GM23248 (cell line): ENCODE data around the gene CALN1. TPM values are rescaled to one million over a fixed set of nuclear protein-coding genes. Genes with fewer than 3 reads are reported as not detected.

Source experiments
- DNase-seq: peaks from one replicate; pipeline ENCODE4 v3.0.0-alpha.2; 2015
- H2AFZ ChIP-seq: fragments of 200-600 bp; sonication (generic); 2 replicates; pipeline ENCODE4 v1.6.1; 2016; ENCODE audit warnings: antibody characterized with exemption
- H3F3A ChIP-seq: fragments of 200-600 bp; sonication (generic); 2 replicates; pipeline ENCODE4 v1.6.1; 2016; ENCODE audit warnings: mild to moderate bottlenecking, antibody characterized with exemption, mixed run types; ENCODE audit not compliant: insufficient read depth
- H3K27ac ChIP-seq: fragments of 200-600 bp; sonication (generic); 2 replicates; pipeline ENCODE4 v1.5.1; 2016; ENCODE audit warnings: mild to moderate bottlenecking
- H3K27me3 ChIP-seq: fragments of 200-600 bp; sonication (generic); replicated peaks from 2 replicates; pipeline ENCODE4 v1.6.1; 2016; ENCODE audit warnings: mild to moderate bottlenecking; ENCODE audit not compliant: insufficient read depth
- H3K36me3 ChIP-seq: fragments of 200-600 bp; sonication (generic); 2 replicates; pipeline ENCODE4 v1.6.1; 2016; ENCODE audit warnings: low read depth, mild to moderate bottlenecking
- H3K4me1 ChIP-seq: fragments of 200-600 bp; sonication (generic); 2 replicates; pipeline ENCODE4 v1.6.1; 2016; ENCODE audit warnings: mild to moderate bottlenecking; ENCODE audit not compliant: insufficient read depth
- H3K4me2 ChIP-seq: fragments of 200-600 bp; sonication (generic); one replicate; pipeline ENCODE4 v1.6.1; 2016; ENCODE audit warnings: mild to moderate bottlenecking; ENCODE audit not compliant: unreplicated experiment
- H3K4me3 ChIP-seq: fragments of 200-600 bp; sonication (generic); 2 replicates; pipeline ENCODE4 v1.5.1; 2016; ENCODE audit warnings: mild to moderate bottlenecking
- H3K79me2 ChIP-seq: fragments of 200-600 bp; sonication (generic); 2 replicates; pipeline ENCODE4 v1.6.1; 2016; ENCODE audit warnings: mild to moderate bottlenecking; ENCODE audit not compliant: insufficient read depth
- H3K9ac ChIP-seq: fragments of 200-600 bp; sonication (generic); 2 replicates; pipeline ENCODE4 v1.6.1; 2016; ENCODE audit warnings: mild to moderate bottlenecking
- H3K9me2 ChIP-seq: fragments of 200-600 bp; sonication (generic); 2 replicates; pipeline ENCODE4 v1.6.1; 2016; ENCODE audit warnings: mixed run types, mild to moderate bottlenecking, moderate library complexity; ENCODE audit not compliant: insufficient read depth
- H3K9me3 ChIP-seq: fragments of 200-600 bp; sonication (generic); one replicate; pipeline ENCODE4 v1.6.1; 2017; ENCODE audit warnings: low read depth
- H4K20me1 ChIP-seq: fragments of 200-600 bp; sonication (generic); 2 replicates; pipeline ENCODE4 v1.6.0; 2016; ENCODE audit not compliant: insufficient read depth
- EZH2 ChIP-seq: fragments of 200-600 bp; sonication (generic); IDR thresholded peaks from 2 replicates; pipeline ENCODE4 v1.6.1; 2018; ENCODE audit warnings: antibody characterized with exemption, mild to moderate bottlenecking; ENCODE audit not compliant: insufficient read depth, poor library complexity, severe bottlenecking
- EZH2phosphoT487 ChIP-seq: fragments of 200-600 bp; sonication (generic); IDR thresholded peaks from 2 replicates; pipeline ENCODE4 v1.6.1; 2018; ENCODE audit warnings: antibody characterized with exemption, moderate library complexity, mild to moderate bottlenecking, low read depth; ENCODE audit not compliant: insufficient read depth
- WGBS, 2 experiments: methylation state at CpG; one replicate each; pipeline ENCODE4 v1.1.6; 2015 to 2017; ENCODE audit warnings: low lambda C conversion rate in 2 of 2, low coverage in 1 of 2; ENCODE audit errors: missing lambda C conversion rate in 2 of 2; 5-methylcytosine and 5-hydroxymethylcytosine counted together
- in situ Hi-C: fragments of 300-500 bp; cut with MboI; formaldehyde crosslinking; loops from 2 replicates; pipeline ENCODE4 v1.15.0; 2020
- polyA plus RNA-seq: library from polyadenylated mRNA; unstranded; fragments of >200 nt; fragmentation: Nextera tagmentation; extraction: Ambion mirVana; gene quantifications from 2 replicates; pipeline ENCODE4 v1.2.1, GENCODE V29; 2016
- total RNA-seq: library from RNA; depleted of rRNA; stranded (reverse); fragments of >200 nt; shearing (Covaris generic); gene quantifications from 2 replicates; pipeline ENCODE4 v1.2.3, GENCODE V29; 2014

The CALN1 gene
- total and polyA plus RNA-seq, 2 experiments from 2014 or later = not detected

GRCh38 chr7:72112530-72112929 is 299.6 kb downstream of the CALN1 start:
- H3K79me2 ChIP-seq = no peaks in the 10 kb centered on the region
- no peak for DNase-seq
- H3K27me3 ChIP-seq = no peaks in the 10 kb centered on the region
- H3K9me2 ChIP-seq = no peaks in the 10 kb centered on the region
- no peaks in the 10 kb centered on the region for H3F3A ChIP-seq
- H3K4me2 ChIP-seq = no peak overlapping the region
- WGBS, 2 experiments = 43% methylated on average over 4 of the region's 4 CpGs
- H4K20me1 ChIP-seq = no peaks in the 10 kb centered on the region
- TF ChIP-seq EZH2 (no peak), EZH2phosphoT487 (no peak)
- no peaks in the 10 kb centered on the region for H3K9me3 ChIP-seq
- no peaks in the 10 kb centered on the region for H3K4me1 ChIP-seq
- no peak overlapping the region for H3K27ac ChIP-seq
- no peak overlapping the region for H2AFZ ChIP-seq
- no peaks in the 10 kb centered on the region for H3K36me3 ChIP-seq
- H3K4me3 ChIP-seq = no peak overlapping the region
- in situ Hi-C loops = no loop called here
- H3K9ac ChIP-seq = no peak overlapping the region

DNA sequence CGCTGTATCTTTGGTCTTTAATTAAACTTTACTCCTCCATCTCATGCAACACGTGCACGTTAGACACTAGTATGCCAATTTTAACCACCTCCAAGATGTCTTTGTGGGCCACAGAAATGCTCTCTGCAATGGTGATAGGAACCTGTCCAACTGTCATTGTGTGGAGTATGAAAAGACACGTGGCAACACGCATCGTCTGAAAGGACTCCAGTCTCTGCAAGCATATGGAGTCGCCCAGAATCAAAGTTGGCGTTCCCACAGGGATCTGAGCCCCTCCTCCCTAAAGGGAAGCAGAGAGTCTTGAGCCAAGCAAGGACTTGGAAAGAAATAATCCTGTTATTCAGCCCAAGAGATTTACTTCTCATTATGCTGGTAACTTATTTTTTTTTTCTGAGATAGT is 301.1 kb downstream of the CALN1 start:
- H3K27ac ChIP-seq = no peak overlapping the region
- in situ Hi-C loops = no loop called here
- H4K20me1 ChIP-seq = no peaks in the 10 kb centered on the region
- H2AFZ ChIP-seq = no peak overlapping the region
- no peak overlapping the region for H3K4me3 ChIP-seq
- H3K27me3 ChIP-seq = no peaks in the 10 kb centered on the region
- no peaks in the 10 kb centered on the region for H3K9me3 ChIP-seq
- 24 to 36% methylated on average over 8 of the region's 8 CpGs for WGBS, 2 experiments
- no peaks in the 10 kb centered on the region for H3K36me3 ChIP-seq
- H3F3A ChIP-seq = no peaks in the 10 kb centered on the region
- DNase-seq = no peak
- H3K79me2 ChIP-seq = no peaks in the 10 kb centered on the region
- H3K9ac ChIP-seq = no peak overlapping the region
- H3K9me2 ChIP-seq = no peaks in the 10 kb centered on the region
- no peak for TF ChIP-seq EZH2phosphoT487
- no peak for TF ChIP-seq EZH2
- H3K4me1 ChIP-seq = no peaks in the 10 kb centered on the region
- no peak overlapping the region for H3K4me2 ChIP-seq

DNA sequence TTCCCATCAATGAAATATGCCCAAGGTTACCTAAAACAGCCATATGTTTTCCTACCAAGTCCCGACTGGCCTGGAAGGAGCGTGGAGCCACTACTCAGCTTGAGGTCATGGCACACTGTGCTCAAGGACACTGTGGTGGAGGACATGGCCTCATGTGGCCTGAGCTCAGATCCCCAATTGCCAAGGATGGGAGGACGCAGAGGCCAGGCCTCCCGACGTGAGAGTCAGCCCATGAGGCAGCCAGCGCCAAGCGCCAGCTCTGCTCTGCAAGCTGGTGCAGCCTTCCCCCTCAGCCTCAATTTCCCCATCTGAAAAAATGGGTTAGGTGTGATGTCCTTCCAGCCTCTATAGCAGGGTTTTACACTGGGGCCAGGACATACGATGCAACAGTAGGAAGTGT is 302.6 kb downstream of the CALN1 start:
- no peak overlapping the region for H2AFZ ChIP-seq
- WGBS, 2 experiments = 62 to 73% methylated on average over 8 of the region's 8 CpGs
- H3K27me3 ChIP-seq = no peaks in the 10 kb centered on the region
- H3K4me3 ChIP-seq = no peak overlapping the region
- H3F3A ChIP-seq = no peaks in the 10 kb centered on the region
- H3K9me2 ChIP-seq = no peaks in the 10 kb centered on the region
- no peak overlapping the region for H3K9ac ChIP-seq
- TF ChIP-seq EZH2phosphoT487 (no peak), EZH2 (no peak)
- in situ Hi-C loops = no loop called here
- H3K4me1 ChIP-seq = no peaks in the 10 kb centered on the region
- H3K36me3 ChIP-seq = no peaks in the 10 kb centered on the region
- H3K4me2 ChIP-seq = no peak overlapping the region
- H3K27ac ChIP-seq = no peak overlapping the region
- DNase-seq = no peak
- no peaks in the 10 kb centered on the region for H3K79me2 ChIP-seq
- no peaks in the 10 kb centered on the region for H3K9me3 ChIP-seq
- no peaks in the 10 kb centered on the region for H4K20me1 ChIP-seq

DNA sequence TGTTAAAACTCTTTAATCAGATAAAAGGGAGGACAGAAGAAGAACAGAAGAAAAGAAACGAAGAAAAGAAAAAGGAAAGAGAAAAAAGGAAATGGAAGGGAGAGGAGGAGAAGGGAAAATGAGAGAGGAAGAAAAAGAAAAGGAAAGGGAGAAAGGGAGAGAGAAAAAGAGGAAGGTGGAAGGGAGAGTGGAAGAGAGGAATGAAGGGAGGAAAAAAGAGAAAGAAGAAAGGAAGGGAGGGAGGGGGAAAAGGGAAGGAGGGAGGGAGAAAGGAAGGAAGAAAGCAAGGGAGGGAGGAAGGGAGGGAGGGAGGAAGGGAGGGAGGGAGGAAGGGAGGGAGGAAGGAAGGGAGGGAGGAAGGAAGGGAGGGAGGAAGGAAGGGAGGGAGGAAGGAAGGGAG is 305.7 kb downstream of the CALN1 start:
- Histone ChIP-seq H3K27ac (no peak overlapping the region), H3K9ac (no peak overlapping the region), H2AFZ (no peak overlapping the region), H3K4me1 (no peaks in the 10 kb centered on the region), H3K27me3 (no peaks in the 10 kb centered on the region), H3K4me2 (no peak overlapping the region), H3K9me2 (no peaks in the 10 kb centered on the region), H3K36me3 (no peaks in the 10 kb centered on the region), H3K9me3 (no peaks in the 10 kb centered on the region), H3K79me2 (no peaks in the 10 kb centered on the region), H4K20me1 (no peaks in the 10 kb centered on the region), H3K4me3 (no peak overlapping the region), H3F3A (no peaks in the 10 kb centered on the region)
- WGBS, 2 experiments = 39 to 58% methylated on average over 1 of the region's 1 CpG
- in situ Hi-C loops = no loop called here
- TF ChIP-seq EZH2 (no peak), EZH2phosphoT487 (no peak)
- no peak for DNase-seq

DNA sequence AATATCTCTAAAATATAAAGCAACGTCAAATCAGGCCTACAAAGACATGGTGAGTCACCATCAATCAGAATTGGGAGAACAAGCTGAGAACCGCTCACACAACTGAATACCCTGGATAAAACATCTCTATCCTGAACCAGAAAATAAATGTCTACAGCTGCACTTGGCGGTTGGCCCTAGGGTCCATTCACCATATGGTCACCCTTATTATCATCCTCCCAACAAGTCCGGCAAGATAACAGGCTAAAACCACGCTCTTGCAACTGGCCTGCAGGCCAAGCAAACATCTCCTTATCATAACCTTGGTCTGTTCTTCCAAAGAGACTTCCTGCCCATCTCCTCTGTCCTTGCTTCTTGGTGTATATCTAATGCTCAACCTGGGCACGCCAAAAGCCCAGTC is 310.7 kb downstream of the CALN1 start:
- Histone ChIP-seq H3K9me2 (no peaks in the 10 kb centered on the region), H3K27ac (no peak overlapping the region), H3K4me3 (no peak overlapping the region), H3K9me3 (no peaks in the 10 kb centered on the region), H3K79me2 (no peaks in the 10 kb centered on the region), H3K9ac (no peak overlapping the region), H3K36me3 (no peaks in the 10 kb centered on the region), H3K4me2 (no peak overlapping the region), H3F3A (no peaks in the 10 kb centered on the region), H2AFZ (no peak overlapping the region), H4K20me1 (no peaks in the 10 kb centered on the region), H3K27me3 (no peaks in the 10 kb centered on the region), H3K4me1 (no peaks in the 10 kb centered on the region)
- DNase-seq = no peak
- TF ChIP-seq EZH2 (no peak), EZH2phosphoT487 (no peak)
- WGBS, 2 experiments = 79 to 86% methylated on average over 6 of the region's 6 CpGs
- in situ Hi-C loops = no loop called here
